Ishikawa (cell line): Measurements from ENCODE around the gene CHCHD4.

ENCODE experiments used
- CEBPB ChIP-seq: IDR thresholded peaks from 2 replicates; pipeline ENCODE4 v1.6.1; 2012
- CREB1 ChIP-seq: IDR thresholded peaks from 2 replicates; pipeline ENCODE4 v1.6.1; 2012; ENCODE audit warnings: low read depth
- EGR1 ChIP-seq: IDR thresholded peaks from 2 replicates; pipeline ENCODE4 v1.6.1; 2012
- EP300 ChIP-seq: IDR thresholded peaks from 2 replicates; pipeline ENCODE4 v1.6.1; 2012; ENCODE audit warnings: borderline replicate concordance
- FOXM1 ChIP-seq: IDR thresholded peaks from 2 replicates; pipeline ENCODE4 v1.6.1; 2012; ENCODE audit warnings: low read depth, borderline replicate concordance
- MAX ChIP-seq: IDR thresholded peaks from 2 replicates; pipeline ENCODE4 v1.6.1; 2012
- RAD21 ChIP-seq: IDR thresholded peaks from 2 replicates; pipeline ENCODE4 v1.6.1; 2012; ENCODE audit warnings: low read depth
- TAF1 ChIP-seq: IDR thresholded peaks from 2 replicates; pipeline ENCODE4 v1.6.1; 2012; ENCODE audit warnings: low read depth, mild to moderate bottlenecking
- TCF12 ChIP-seq: IDR thresholded peaks from 2 replicates; pipeline ENCODE4 v1.6.1; 2012; ENCODE audit warnings: low read depth
- TEAD4 ChIP-seq: IDR thresholded peaks from 2 replicates; pipeline ENCODE4 v1.6.1; 2012
- YY1 ChIP-seq: IDR thresholded peaks from 2 replicates; pipeline ENCODE4 v1.6.1; 2012; ENCODE audit warnings: low read depth
- TF ChIP-seq, protein P1 (sequence below): IDR thresholded peaks from 2 replicates; pipeline ENCODE4 v1.6.1; 2012
- TF ChIP-seq, protein P2 (sequence below): IDR thresholded peaks from 2 replicates; pipeline ENCODE4 v1.6.1; 2012; ENCODE audit warnings: low read depth, mild to moderate bottlenecking

DNA sequence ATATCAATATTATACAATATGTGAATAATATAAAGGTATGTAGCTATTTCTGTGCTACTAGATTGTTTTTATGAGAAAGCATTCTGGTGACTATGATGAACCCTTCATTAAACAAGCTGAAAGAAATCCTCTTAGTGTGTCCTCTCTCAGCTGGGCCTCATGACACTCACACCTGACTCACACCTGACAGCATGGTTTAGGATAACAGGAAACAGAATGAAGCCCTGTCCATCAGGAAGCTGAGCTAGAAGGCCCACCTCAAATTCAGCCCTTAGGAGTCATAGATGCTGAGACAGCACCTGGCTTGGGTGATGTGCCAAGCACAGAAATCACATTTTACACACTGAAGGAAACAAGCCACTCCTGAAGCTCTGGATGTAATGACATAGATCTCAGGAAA lies 30.8 kb downstream of the CHCHD4 start:
- TF ChIP-seq EP300 (no peak), RAD21 (no peak), EGR1 (no peak), YY1 (no peak), MAX (no peak), FOXM1 (no peak), CREB1 (no peak), TCF12 (no peak), TAF1 (no peak), CEBPB (no peak), TEAD4 (no peak)
- TF ChIP-seq, protein P1, sequence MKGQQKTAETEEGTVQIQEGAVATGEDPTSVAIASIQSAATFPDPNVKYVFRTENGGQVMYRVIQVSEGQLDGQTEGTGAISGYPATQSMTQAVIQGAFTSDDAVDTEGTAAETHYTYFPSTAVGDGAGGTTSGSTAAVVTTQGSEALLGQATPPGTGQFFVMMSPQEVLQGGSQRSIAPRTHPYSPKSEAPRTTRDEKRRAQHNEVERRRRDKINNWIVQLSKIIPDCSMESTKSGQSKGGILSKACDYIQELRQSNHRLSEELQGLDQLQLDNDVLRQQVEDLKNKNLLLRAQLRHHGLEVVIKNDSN = no peak
- TF ChIP-seq, protein P2, sequence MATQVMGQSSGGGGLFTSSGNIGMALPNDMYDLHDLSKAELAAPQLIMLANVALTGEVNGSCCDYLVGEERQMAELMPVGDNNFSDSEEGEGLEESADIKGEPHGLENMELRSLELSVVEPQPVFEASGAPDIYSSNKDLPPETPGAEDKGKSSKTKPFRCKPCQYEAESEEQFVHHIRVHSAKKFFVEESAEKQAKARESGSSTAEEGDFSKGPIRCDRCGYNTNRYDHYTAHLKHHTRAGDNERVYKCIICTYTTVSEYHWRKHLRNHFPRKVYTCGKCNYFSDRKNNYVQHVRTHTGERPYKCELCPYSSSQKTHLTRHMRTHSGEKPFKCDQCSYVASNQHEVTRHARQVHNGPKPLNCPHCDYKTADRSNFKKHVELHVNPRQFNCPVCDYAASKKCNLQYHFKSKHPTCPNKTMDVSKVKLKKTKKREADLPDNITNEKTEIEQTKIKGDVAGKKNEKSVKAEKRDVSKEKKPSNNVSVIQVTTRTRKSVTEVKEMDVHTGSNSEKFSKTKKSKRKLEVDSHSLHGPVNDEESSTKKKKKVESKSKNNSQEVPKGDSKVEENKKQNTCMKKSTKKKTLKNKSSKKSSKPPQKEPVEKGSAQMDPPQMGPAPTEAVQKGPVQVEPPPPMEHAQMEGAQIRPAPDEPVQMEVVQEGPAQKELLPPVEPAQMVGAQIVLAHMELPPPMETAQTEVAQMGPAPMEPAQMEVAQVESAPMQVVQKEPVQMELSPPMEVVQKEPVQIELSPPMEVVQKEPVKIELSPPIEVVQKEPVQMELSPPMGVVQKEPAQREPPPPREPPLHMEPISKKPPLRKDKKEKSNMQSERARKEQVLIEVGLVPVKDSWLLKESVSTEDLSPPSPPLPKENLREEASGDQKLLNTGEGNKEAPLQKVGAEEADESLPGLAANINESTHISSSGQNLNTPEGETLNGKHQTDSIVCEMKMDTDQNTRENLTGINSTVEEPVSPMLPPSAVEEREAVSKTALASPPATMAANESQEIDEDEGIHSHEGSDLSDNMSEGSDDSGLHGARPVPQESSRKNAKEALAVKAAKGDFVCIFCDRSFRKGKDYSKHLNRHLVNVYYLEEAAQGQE = no peak
